GF-D8 (cell line): ENCODE results near the gene MAP4.

ENCODE experiments used
- DNase-seq: peaks from one replicate; lab custom pipeline; 2025; lab: John Stamatoyannopoulos, UW

Gene MAP4

DNA sequence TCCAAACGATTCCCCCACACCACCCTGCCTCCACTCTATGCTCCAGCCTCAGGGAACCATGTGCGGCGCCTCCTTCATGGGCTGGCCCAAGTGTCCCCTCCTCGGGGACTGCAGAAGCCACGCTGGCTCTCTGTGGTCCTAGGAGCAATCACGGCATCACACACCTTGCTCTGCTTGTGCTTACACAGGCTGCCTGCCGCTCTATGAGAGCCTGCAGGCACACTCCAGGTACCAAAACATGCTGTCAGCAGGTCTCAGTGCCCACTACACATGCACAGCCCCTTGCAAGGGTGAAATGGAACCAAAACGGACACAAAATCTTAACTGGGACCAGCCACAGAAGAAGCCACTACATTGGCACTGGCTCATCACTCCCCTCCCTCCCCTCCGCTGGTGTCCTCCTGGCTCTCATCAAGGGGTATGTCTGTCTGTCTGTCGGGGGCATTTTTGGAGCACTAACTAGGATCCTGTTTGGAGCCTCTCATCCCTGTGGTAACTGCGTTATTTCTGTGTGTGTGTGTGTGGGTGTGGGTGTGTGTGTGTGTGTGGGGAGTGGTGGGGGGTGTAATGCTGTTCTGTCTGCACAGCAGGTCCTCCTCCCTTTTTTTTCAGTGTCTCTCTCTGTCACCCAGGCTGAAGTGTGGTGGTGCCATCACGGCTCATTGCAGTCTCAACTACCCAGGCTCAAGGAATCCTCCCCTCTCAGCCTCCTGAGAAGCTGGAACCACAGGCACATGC, 152.7 kb downstream of the MAP4 start:
- no peak for DNase-seq

DNA sequence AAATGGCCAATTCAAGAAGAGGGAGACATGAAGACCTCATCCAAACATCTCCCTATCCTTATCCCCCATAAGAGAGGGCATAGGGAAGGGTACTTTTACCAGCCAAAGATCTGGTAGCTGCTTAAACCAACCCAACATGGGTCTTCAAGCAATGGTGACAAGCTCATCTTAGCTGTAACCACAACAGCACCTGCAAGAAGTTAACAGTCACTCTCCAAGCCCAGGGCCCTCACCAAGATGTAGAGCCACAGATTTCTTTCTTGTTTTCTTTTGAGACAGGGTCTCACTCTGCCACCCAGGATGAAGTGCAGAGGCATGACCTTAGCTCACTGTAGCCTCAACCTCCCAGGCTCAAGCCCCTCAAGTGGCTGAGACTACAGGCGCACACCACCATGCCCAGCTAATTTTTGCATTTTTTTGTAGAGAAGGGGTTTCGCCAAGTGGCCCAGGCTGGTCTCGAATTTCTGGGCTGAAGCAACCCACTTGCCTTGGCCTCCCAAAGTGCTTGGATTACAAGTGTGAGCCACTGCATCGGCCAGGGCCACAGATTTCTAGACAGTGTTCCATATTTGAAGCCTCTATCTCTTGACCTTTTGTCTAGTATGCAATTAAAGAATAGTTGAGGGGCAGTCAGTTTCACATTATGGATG, 156.1 kb downstream of the MAP4 start:
- DNase-seq: no peak

DNA sequence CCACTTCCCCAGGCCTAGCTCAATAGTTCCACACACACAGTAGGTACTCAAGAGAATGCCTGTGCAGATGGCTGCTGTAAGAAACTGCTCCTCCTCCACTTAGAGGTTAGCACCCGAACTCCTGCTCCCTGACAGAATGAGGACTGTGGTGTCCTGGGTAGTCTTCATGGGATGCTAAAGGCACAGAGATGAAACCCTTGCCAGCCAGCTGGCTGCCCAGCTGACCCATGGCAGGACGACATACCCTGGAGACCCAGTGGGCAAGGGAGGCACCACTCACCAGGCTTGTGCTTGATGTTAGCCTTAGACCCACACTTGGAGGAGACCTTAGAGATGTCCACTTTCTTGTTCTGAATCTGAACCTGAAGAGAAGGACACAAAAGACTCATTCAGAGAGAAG, 159.1 kb downstream of the MAP4 start:
- DNase-seq: no peak

DNA sequence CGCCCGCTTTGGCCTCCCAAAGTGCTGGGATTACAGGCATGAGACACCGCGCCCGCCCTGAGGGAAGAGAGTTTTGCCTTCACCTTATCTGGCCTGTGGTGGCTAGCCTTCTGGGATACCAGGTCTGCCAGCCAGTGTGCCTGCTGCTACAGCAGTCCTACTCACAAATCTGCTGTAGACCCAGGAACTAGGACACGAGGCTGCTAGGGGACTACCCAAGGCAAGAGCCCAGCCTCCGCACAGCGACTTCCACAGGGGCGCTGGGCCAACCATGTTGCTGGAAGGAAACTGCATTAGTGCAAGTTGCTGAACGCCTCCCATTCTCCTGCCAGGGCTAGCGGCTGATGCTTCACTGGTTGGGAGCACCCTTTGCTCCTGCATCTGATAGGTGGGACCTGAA, 159.5 kb downstream of the MAP4 start:
- DNase-seq: no peak

DNA sequence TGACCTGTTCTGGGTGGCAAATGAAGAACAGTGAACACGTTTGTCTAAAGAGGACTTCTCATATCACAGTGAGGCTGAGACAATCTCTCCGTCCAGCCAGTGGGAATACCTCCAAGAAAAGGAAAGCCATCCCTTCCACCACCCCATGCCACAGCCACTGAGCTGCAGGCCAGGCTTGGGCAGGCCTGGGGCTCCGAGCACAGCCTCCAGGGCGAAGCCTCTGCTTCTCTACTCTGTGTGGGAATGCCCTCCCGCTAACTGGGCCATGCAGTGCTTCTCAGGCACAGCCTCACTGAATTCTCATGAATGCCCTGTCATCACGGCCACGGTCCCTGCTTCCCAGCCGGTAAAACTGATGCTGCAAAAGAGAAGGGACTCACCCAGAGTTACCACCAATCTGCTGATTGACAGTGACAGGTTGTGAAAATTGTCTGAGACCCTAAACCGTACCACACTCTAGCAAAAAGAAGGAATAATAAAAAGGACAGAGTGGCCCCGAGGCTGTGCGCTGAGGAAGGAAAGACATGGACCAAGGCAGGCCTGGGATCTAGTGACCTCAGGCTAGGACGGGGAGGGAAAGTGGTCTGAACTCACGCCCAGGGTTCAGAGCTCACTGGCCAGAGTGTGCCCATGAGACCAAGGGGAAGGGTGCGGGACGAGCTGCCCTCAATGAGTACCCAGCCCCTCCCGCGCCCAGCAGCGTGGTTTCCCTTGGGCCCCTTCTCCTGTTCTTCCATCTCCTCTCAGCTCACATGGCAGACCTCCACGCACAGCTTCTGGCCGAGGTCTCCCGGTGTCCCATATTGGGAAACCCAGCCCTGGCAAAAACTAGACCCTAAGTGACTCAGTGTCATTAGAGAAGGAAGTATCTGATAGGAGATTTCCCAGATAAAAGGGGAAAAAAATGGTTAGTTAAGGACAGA, 160.5 kb downstream of the MAP4 start:
- no peak for DNase-seq

DNA sequence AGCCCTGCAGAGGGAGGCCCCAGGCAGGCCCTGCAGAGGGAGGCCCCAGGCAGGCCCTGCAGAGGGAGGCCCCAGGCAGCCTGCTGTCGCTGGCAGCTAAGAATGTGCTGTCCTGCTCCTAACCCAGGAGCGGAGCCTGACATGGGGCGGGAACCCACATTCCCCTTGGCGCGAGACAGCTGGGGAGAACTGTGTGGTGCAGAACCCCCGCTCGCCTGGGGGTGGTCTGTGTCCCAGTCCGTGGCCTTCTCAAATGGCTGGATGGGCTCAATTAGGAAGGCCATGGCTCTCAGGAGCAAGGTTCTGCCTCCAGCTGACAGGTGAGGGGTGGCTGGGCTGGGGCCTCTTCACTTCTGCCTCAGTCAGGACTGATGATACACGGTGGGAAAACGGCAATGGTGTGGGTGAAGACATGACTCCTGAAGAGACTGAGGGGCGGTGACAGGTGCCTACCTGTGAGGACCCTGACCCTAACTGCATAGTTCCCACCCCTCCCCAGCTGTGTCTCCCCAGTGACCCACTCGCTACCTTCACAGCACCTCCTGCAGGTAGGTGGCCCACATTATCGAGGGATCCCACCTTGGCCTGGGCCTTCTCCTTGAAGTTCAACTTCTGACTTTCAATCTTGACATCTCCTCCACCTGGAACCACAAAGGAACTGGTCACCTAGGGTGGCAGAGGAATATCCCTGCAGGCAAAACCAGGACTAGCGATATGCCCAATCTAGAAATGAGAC, 161.3 kb downstream of the MAP4 start:
- no peak for DNase-seq

DNA sequence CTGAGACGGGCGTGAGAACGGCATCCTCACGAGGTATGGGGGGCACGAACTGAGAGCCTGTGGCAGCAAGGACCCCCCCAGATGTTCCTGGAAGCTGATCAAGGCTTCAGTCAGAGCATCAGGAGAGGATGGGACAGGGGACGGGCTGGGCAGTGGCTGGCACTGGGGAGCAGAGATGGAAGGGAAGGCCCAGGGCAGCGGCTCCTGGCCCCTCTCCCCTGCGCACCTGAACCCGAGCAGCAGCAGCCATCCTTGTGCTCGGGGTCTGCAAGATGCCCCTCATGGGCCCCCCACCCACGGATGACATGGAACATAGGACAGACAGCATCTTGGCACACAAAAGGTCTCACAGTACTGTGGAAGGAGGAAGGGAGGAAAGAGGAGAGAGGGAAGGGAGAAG, 161.9 kb downstream of the MAP4 start:
- DNase-seq: no peak

DNA sequence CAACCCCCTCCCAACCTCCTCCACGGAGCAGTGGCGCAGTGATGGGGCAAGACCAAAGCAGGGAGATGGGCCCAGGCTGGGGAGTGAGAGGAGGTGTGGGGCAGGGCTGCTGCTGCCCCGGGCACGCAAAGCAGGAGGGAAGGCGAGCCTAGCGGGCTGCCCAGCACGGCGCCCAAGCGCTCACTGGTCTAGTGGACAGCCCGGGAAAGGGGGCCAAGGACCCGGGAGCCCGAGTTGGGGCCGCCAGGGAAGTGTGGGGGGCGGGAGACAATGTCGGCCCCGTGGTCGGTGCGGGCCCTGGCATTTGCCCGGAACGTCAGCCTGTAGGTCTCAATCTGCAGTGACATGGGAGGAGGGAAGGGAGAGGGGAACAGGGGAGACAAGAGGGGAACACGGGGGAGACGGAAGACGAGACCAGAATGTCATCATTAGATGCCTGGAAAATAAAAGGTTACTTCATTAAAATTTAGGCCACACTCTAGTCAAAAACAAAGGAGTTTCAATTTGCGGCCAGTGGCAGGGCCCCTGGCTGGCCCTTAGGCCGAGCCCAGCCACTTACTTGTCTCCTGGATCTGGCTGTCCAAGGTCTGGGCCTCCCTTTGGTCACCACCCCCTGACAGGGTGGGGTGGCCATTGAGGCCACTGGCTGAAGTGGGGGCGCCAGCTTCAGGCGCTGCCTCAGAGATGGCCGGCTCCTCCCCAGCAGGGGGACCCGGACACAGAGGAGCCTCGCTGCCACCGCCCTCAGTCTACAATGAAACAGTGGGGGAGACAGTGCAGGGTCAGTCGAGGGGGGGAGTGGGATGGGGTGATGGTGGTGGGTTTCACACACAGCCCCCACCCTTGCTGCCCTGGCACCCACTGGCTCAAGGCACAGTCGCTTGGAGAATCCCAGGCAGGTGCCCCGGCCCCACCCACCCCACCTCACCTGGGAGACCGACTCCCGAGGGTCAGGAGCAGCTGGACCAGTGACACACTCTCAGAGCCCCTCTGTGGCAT, 163.3 kb downstream of the MAP4 start:
- DNase-seq: no peak

DNA sequence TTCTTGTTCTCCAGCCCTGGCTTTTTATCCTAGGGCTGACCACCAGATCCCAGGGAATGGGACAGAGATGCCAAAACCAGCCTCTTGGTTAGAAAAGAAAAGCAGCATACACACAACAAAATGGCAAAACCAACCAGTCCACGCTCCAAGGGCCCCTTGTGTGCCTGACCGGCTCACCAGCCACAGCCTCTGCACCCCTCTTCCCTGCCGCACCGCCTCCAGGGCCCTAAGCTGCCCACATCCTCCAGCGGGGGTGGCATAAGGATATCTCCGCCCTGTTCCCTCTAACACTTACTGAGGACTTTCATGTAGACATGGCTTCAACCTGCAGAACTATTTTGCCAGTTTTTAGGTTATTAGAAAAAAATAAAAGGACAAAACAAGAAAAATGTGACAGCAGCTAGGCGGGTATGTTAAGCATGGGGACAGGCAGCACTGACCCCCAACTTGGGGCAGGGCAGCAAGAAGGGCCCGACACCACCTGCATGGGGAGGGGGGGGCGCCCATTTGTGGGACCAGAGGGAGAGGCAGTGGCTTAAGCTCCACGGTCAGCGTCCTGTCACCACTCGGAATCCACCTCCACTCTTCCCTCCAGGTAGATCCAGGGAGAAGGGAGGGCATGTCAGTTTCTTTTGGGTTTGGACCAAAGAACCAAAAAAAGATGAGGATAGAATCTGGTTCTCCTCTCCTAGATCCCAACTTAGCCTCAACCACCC, 164.2 kb downstream of the MAP4 start:
- DNase-seq: no peak

DNA sequence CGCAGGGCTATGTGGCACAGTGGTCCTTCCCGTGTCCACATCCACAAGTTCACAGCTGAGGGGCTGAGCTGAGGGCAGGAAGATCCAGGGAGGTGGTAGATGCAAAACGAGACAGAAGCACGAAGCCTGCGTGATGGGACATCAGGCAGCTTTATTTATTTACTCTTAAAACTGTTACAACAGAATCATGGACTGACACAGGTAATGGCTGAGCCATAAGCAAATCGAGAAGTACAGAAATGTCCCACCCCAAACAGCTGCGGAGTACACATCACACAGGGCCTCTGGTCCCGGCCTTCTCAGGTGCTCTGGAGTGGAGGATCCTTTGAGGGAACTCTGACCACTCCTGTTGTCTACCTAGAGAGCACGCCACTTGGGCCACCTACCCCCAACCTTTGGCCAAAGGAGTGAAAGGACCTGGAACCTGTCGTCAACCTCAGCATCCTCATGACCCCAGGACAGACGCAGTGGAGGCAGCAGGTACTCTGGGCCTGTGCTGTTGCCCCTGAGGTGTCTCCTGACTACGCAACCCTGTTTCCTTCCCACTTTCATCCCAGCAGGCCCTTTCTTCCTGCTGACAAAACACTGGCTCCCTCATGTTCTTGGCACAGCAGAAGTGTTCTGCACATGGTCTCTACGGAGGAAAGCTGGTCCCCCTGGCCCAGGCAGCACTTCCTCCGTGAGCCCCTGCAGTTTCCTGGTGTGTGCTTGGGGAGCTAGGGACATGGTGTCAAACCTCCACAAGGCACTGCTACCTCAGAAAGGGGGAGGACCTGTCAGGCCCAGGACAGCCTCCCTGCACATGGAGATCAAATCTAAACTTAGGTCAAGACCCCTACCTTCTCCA, 165.4 kb downstream of the MAP4 start:
- no peak for DNase-seq

DNA sequence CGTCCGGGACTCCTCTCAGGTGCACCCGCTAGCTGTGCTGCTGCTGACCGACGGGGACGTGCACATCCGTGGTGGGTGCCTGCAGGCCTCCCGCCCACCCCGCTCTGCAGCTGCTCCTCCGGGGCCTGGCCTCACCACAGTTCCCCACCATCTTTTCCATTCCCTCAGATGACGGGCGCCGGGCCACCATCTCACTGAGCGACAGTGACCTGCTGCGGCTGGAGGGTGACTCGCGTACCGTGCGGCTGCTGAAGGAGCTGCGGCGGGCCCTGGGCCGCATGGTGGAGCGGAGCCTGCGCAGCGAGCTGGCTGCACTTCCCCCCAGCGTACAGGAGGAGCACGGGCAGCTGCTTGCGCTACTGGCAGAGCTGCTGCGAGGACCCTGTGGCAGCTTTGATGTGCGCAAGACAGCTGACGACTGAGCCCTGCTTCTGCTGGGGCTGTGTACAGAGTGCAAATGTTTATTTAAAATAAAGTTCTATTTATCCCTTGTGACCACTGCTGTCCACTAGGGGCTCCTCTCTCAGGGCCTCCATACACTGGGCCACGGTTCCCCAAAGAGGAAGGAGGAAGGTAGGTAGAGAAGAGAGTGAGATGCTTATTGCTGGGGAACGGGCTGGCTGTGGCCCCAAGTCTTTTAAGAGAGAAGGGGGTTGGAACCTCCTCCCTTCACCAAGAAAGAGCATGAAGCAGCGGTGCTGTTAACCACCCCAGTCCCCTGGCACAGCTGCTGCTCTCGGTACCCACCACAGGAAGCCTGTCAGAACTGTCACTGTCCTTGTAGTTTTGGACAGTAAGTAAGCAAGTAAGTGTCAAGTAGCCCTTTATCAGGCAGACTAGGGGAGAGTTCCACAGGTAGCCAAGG, 166.3 kb downstream of the MAP4 start:
- no peak for DNase-seq

DNA sequence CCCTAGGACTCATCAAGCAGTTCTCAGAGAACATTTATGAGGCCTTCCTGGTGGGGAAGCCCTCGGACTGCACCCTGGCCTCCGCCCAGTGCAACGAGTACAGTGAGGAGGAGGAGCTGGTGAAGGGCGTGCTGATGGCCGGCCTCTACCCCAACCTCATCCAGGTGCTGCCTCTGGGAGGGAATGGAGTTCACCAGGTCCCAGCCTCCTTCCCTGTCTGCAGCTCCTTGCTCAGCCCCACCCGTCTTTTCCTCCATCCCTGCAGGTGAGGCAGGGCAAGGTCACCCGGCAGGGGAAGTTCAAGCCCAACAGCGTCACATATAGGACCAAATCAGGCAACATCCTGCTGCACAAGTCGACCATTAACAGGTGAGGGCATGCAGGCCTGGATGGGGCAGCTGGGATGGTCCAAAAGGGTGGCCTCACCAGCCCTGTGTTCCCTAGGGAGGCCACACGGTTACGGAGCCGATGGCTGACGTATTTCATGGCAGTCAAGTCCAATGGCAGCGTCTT, 167.0 kb downstream of the MAP4 start:
- DNase-seq: no peak

DNA sequence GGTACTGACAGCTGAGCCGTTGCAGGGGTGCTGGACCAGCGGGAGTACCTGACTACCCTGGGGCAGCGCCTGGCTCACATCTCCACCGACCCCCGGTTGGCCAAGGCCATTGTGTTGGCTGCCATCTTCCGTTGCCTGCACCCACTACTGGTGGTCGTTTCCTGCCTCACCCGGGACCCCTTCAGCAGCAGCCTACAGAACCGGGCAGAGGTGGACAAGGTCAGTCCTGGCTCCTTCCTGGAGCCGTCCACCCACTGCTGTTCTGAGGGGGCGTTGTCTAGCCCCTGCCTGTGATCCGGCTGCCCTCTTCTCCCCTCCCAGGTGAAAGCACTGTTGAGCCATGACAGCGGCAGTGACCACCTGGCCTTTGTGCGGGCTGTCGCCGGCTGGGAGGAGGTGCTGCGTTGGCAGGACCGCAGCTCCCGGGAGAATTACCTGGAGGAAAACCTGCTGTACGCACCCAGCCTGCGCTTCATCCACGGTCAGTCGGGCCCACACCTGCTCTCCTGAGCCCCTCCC, 167.6 kb downstream of the MAP4 start:
- no peak for DNase-seq

DNA sequence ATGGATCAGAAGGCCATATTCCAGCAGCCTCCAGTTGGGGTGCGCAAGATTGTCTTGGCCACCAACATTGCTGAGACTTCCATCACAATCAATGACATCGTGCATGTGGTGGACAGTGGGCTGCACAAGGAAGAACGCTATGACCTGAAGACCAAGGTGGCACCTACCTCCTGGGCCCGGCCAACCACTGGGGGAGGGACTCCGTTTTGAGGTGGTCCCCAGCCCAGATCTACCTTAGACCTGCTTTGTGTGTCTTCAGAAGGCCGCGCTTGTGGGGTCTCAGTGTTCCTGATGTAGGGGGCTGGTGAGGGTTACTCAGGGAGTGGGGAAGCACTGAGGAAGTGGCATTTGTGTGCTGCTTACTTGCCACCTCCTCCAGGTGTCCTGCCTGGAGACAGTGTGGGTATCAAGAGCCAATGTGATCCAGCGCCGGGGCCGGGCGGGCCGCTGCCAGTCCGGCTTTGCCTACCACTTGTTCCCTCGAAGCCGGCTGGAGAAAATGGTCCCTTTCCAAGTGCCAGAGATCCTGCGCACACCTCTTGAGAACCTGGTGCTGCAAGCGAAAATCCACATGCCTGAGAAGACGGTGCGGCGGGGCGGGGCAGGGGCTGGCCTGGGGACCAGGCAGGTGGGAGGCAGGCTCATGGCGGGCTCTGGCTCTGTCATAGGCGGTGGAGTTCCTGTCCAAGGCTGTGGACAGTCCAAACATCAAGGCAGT, 168.3 kb downstream of the MAP4 start:
- DNase-seq: no peak

DNA sequence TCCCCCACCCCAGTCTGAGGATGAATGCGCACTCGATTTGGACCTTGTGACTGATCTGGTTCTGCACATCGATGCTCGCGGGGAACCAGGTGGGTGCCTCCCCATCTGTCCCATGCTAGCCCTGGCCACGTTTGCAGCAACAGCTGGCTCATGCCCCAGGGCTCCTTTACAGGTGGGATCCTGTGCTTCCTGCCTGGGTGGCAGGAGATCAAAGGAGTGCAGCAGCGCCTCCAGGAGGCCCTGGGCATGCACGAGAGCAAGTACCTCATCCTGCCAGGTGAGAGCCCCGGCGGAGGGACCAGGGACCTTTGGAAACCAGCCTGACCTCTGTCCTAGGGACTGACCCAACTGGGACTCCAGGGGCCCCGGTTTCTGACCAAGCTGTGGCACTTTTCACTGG, 169.0 kb downstream of the MAP4 start:
- no peak for DNase-seq

DNA sequence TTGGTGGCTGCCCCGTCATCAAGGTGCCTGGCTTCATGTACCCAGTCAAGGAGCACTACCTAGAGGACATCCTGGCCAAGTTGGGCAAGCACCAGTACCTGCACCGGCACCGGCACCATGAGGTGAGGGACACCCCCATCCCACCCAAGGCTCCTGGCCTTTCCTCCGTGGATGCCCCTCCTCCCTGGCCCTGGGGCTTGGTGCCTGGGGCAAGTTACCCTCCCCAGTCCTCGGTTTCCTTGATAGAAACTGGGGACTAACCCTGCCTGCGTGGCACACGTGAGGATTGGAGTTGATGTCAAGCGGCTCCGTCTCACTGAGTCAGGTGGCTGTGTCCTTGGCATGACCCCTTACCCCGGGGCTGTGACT, 169.4 kb downstream of the MAP4 start:
- DNase-seq: no peak

DNA sequence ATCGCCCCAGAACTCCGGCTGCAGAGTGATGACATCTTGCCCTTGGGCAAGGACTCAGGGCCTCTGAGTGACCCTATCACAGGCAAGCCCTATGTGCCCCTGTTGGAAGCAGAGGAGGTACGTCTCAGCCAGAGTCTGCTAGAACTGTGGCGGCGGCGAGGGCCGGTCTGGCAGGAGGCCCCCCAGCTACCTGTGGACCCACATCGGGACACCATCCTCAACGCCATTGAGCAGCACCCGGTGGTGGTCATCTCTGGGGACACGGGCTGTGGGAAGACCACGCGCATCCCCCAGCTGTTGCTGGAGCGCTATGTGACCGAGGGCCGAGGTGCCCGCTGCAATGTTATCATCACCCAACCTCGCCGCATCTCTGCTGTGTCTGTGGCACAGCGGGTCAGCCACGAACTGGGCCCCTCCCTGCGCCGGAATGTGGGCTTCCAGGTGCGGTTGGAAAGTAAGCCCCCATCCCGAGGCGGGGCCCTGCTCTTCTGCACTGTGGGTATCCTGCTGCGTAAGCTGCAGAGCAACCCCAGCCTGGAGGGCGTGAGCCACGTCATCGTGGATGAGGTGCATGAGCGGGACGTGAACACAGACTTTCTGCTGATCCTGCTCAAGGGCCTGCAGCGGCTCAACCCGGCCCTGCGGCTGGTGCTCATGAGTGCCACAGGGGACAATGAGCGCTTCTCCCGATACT, 169.9 kb downstream of the MAP4 start:
- DNase-seq: no peak
